CMK (cell line): ENCODE measurements around the gene EIF2S2.
"Not testable (repeated sequence)": the region's sequence is repeated elsewhere in the genome, so short reads cannot be mapped to it uniquely, and the experiment has no call there.

Experiments used
- DNase-seq: peaks from one replicate; pipeline ENCODE4 v3.0.0-alpha.2; 2010; ENCODE audit warnings: low read depth

EIF2S2 gene

GRCh38 chr20:34111702-34112599 lies at the start of gene EIF2S2:
TSS of gene EIF2S2 (minus strand) at chr20:34112243. CDS start at chr20:34112110, 133 bp downstream.
- DNase-seq = peak; percentile 100

- not testable (repeated sequence) for DNase-seq
Observed at GRCh38 chr20:34157697-34158096, 45.7 kb upstream of the EIF2S2 start.

- no peak for DNase-seq
Observed at GRCh38 chr20:34155836-34156235, 43.8 kb upstream of the EIF2S2 start.

- DNase-seq = not testable (repeated sequence)
Observed at GRCh38 chr20:34153169-34153568, 41.1 kb upstream of the EIF2S2 start.

GRCh38 chr20:34152073-34152472 lies 40.0 kb upstream of the EIF2S2 start:
- DNase-seq = not testable (repeated sequence)

GRCh38 chr20:34150306-34151000 lies 38.4 kb upstream of the EIF2S2 start:
- DNase-seq = no peak

- no peak for DNase-seq
Observed at GRCh38 chr20:34145280-34145819, 33.3 kb upstream of the EIF2S2 start.

- DNase-seq = no peak
Observed at GRCh38 chr20:34143951-34144350, 31.9 kb upstream of the EIF2S2 start.

- DNase-seq = no peak
Observed at GRCh38 chr20:34142121-34142520, 30.1 kb upstream of the EIF2S2 start.

- no peak for DNase-seq
Observed at GRCh38 chr20:34141293-34141692, 29.2 kb upstream of the EIF2S2 start.

- not testable (repeated sequence) for DNase-seq
Observed at GRCh38 chr20:34135525-34136275, 23.7 kb upstream of the EIF2S2 start.

GRCh38 chr20:34133365-34133860 lies 21.4 kb upstream of the EIF2S2 start:
- not testable (repeated sequence) for DNase-seq

- not testable (repeated sequence) for DNase-seq
Observed at GRCh38 chr20:34132943-34133342, 20.9 kb upstream of the EIF2S2 start.

GRCh38 chr20:34132491-34132890 lies 20.4 kb upstream of the EIF2S2 start:
- not testable (repeated sequence) for DNase-seq

- DNase-seq = no peak
Observed at GRCh38 chr20:34131491-34131890, 19.4 kb upstream of the EIF2S2 start.

- peak; percentile 68 for DNase-seq
Observed at GRCh38 chr20:34129518-34130162, 17.6 kb upstream of the EIF2S2 start.

- DNase-seq = peak; percentile 68
Observed at GRCh38 chr20:34127792-34128191, 15.7 kb upstream of the EIF2S2 start.

- no peak for DNase-seq
Observed at GRCh38 chr20:34124469-34125249, 12.6 kb upstream of the EIF2S2 start.

GRCh38 chr20:34123309-34123708 lies 11.3 kb upstream of the EIF2S2 start:
- DNase-seq = no peak

GRCh38 chr20:34122274-34122980 lies 10.4 kb upstream of the EIF2S2 start:
- DNase-seq = no peak
